Measurements from ENCODE around the gene NDUFA6.
"Not testable (repeated sequence)": the region's sequence is repeated elsewhere in the genome, so short reads cannot be mapped to it uniquely, and the experiment has no call there.

The NDUFA6 gene

DNA sequence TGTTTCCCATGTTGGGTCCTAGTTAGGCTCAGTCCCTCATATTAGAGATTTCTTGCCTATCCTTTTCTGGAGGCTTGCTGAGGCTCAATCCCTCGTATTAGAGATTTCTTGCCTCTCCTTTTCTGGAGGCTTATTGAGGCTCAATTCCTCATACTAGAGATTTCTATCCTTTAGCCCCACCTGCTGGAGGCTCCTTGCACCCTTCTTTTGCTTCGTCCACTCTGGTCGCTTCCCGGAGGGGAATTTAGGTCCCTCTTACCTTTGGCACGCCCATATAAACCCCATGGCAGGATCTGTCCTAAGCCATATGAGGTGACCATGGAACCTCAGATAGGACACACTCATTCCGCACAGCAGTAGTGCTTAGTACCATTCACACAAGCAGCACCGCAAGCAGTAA, 24.1 kb upstream of the NDUFA6 start:
- TF ChIP-seq, protein P1, sequence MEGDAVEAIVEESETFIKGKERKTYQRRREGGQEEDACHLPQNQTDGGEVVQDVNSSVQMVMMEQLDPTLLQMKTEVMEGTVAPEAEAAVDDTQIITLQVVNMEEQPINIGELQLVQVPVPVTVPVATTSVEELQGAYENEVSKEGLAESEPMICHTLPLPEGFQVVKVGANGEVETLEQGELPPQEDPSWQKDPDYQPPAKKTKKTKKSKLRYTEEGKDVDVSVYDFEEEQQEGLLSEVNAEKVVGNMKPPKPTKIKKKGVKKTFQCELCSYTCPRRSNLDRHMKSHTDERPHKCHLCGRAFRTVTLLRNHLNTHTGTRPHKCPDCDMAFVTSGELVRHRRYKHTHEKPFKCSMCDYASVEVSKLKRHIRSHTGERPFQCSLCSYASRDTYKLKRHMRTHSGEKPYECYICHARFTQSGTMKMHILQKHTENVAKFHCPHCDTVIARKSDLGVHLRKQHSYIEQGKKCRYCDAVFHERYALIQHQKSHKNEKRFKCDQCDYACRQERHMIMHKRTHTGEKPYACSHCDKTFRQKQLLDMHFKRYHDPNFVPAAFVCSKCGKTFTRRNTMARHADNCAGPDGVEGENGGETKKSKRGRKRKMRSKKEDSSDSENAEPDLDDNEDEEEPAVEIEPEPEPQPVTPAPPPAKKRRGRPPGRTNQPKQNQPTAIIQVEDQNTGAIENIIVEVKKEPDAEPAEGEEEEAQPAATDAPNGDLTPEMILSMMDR (IDR thresholded peaks at IDR 0.05; ENCODE audit: extremely low read depth, missing control alignments) = no peak
- no peak for DNase-seq (ENCODE audit: low spot score)

DNA sequence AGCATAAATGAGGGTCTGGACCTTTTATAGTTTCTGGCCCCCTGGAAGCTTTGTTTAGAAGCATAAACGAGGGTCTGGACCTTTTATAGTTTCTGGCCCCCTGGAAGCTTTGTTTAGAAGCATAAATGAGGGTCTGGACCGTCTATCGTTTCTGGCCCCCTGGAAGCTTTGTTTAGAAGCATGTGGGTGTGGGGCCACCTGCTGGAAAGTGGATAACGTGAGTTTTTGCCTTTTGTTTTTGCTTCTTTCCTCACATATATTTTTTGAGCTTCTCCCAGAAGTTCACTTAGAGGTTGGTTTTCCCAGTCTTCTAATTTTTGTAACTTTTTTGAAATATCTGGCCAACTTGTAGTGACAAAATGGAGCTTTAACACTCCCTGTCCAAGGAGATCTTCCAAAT, 22.2 kb upstream of the NDUFA6 start:
- not testable (repeated sequence) for DNase-seq (ENCODE audit: low spot score)

GRCh38 chr22:42111798-42112197, 21.2 kb upstream of the NDUFA6 start:
- TF ChIP-seq, protein P1 (IDR thresholded peaks at IDR 0.05; ENCODE audit: extremely low read depth, missing control alignments) = no peak
- no peak for DNase-seq (ENCODE audit: low spot score)

DNA sequence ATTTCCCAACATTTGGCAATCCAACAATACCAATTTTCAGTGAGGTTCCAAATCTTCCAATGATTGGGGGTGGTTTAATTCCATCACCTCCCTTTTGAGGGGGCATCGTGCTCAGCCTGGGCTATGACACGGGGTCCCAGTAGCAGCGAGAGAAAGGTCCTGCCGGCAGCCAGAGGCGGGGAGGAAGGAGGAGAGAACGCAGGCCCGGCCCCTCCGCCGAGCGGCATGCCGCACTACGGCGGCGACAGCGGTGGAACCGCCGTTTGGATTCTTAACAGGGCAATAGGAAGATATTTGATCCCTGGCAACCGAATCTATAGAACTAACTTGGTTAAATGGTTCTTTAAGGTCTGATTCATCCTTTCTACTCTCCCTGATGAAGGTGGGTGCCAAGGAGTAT, 18.3 kb upstream of the NDUFA6 start:
- no peak for DNase-seq (ENCODE audit: low spot score)
- TF ChIP-seq, protein P1 (IDR thresholded peaks at IDR 0.05; ENCODE audit: extremely low read depth, missing control alignments) = no peak

GRCh38 chr22:42104332-42104860, 13.8 kb upstream of the NDUFA6 start:
- not testable (repeated sequence) for DNase-seq (ENCODE audit: low spot score)

- no peak for DNase-seq (ENCODE audit: low spot score)
- TF ChIP-seq, protein P1 (IDR thresholded peaks at IDR 0.05; ENCODE audit: extremely low read depth, missing control alignments) = no peak
Measured at GRCh38 chr22:42101199-42101598, 10.6 kb upstream of the NDUFA6 start.

DNA sequence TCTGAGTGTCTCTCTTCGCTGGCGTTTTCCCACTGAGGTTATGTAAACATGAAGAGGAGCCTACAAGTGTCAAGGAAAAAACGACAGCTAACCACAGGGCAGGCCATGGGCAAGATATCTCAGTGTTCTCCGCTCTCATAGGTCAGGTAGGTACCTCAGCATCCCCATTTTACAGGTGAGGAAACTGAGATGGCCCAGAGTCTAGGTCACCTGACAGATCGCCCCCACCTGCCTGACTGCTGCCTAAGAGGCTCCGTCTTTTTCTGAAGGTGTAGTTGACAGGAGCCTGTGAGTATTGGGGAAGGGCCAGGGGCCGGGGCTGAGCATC, 847 bp upstream of the NDUFA6 start:
- no peak for DNase-seq (ENCODE audit: low spot score)
- TF ChIP-seq, protein P1 (IDR thresholded peaks at IDR 0.05; ENCODE audit: extremely low read depth, missing control alignments) = no peak

- TF ChIP-seq, protein P1 (IDR thresholded peaks at IDR 0.05; ENCODE audit: extremely low read depth, missing control alignments) = no peak
- no peak for DNase-seq (ENCODE audit: low spot score)
Measured at GRCh38 chr22:42086051-42086450, 4.5 kb downstream of the NDUFA6 start.

GRCh38 chr22:42084874-42085273, 5.7 kb downstream of the NDUFA6 start:
- no peak for DNase-seq (ENCODE audit: low spot score)
- TF ChIP-seq, protein P1 (IDR thresholded peaks at IDR 0.05; ENCODE audit: extremely low read depth, missing control alignments) = no peak
